HS-27A (cell line): ENCODE measurements around the gene FAM131B.
"Not testable (repeated sequence)": the region's sequence is repeated elsewhere in the genome, so short reads cannot be mapped to it uniquely, and the experiment has no call there.

Experiments
- DNase-seq: peaks from one replicate; pipeline ENCODE4 v3.0.0-alpha.2; 2012; ENCODE audit warnings: low read depth, missing footprints

The FAM131B gene

GRCh38 chr7:143394777-143395176 is 32.3 kb upstream of the FAM131B start:
- no peak for DNase-seq

GRCh38 chr7:143394068-143394467 is 31.6 kb upstream of the FAM131B start:
- no peak for DNase-seq

DNA sequence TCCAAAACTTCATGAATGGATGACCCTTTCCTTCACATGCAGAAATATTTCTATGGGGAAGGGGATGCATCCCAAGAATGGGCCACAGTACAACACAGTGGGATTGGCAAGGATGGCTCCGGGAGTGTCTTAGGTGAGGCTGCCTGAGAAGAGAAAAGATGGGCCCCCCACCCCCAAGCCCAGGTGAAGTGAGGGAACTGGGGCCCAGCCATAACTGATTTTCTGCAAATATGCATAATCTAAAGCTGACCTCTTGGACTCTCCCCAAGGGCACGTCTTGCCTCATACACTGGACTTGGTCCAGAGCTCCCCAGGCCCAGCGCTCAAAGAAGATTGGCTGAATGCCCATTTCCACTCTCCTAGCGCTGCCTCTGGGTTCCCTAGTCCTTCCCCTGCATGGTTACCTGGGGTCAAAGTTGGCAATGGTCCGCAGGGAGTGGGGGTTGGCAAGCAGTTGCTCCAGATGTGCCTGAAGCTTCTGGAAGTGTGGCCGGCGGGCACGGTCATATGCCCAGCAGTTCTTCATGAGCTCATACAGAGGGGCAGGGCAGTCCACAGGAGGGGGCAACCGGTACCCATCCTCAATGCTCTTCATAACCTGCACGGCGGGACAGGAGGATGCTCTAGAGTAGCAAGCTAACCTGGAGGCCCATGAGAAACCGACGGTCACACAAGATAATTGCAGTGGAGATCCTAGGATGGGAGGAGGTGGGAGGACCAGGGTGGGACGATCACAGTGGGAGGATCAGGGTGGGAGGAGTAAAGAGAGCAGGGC is 30.9 kb upstream of the FAM131B start:
- DNase-seq, result no peak

- no peak for DNase-seq
Measured at GRCh38 chr7:143392875-143393266, 30.4 kb upstream of the FAM131B start.

DNA sequence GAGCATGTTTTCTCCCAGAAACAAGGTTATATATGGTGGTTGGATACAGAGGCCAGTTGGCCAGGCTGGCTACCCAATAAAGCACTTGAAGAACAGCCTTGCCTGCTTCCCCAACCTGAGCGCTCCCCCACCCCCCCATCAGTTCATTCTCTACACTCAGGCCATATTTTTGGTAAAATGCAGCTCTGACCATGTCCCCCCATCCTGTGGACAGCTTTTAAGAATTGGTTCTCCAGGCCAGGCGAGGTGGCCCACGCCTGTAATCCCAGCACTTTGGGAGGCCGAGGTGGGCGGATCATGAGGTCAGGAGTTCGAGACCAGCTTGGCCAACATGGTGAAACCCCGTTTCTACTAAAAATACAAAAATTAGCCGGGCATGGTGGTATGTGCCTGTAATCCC is 29.9 kb upstream of the FAM131B start:
- not testable (repeated sequence) for DNase-seq

- DNase-seq, result no peak
Measured at GRCh38 chr7:143391462-143392404, 29.2 kb upstream of the FAM131B start.

DNA sequence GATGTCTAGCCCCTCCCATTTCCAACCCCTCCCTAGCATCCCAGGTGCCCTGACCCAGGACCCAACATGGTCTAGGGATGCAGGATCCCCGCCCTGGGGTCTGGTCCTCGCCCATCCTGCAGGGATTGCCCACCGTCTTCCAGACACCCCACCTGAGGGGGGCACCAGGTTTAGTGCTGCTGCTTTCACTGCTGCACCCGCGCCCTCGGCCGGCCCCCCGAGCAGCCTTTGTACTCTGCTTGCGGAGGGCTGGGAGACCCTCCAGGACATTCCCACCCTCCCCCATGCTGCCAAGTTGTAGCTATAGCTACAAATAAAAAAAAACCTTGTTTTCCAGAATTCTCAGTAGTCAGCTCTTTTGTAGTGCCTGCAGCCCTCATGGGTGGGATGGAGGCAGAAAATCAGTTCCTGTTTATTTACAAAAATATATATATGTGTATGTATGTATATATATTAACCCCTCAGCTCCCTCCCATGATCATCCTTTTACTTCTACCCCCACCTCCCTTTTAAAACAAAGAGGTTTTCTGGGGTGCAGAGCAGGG is 28.3 kb upstream of the FAM131B start:
- no peak for DNase-seq

DNA sequence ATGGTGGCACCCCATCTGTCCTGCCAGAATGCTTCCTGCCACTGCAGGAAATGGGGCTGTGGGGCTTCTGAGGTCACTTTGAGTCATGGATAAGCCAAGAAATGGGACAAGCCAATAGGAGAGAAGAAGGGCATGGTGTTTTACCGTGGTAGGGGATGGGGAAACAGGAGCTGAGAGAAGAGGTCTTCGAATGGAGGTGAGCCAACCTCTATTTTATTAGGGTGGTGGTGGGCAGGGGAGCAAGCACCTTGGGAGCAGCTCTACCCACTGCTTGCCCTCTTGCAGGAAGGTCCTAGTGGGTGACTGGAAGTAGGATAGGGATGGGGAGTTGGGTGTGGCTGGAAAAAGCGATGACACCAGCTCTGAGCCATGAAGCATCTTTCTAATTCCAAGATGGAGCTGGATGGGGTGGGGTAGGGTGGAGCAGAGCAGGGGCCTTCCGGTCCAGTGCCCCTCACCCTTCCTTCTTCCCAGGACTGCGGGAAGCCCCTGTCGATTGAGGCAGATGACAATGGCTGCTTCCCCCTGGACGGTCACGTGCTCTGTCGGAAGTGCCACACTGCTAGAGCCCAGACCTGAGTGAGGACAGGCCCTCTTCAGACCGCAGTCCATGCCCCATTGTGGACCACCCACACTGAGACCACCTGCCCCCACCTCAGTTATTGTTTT is 27.7 kb upstream of the FAM131B start:
- DNase-seq, result no peak

DNA sequence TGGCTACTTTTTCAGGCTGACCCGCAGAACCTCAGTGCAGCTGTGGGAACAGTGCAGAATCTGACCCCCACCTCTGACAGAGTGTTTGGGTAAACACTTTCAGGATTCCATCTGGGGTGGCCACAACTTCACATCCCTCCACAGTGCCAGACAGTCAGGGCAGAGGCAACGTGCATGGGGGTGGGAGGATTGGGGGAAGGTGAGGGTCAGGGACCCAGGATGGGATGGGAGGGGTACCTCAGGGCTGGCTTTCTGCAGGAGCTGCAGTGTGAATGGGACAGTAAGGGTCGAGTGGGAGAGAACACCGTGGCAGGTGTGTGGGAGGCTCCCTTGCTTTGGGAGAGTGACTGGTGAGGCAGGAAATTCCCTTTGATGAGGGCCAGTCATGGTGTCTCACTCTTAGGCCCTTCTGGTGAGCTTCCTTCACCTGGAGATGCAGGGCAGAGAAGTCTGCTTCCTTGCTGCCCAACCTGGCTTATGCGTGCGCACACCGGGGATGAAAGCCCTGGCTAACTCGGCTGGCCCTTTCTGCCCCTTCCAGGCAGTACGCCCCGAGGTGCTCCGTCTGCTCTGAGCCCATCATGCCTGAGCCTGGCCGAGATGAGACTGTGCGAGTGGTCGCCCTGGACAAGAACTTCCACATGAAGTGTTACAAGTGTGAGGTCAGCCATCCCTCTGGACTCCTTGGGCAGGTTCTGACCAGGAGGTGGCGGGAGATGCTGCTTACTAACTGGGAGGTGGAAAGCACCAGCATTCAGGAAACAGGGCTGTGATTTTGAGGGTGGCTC is 27.0 kb upstream of the FAM131B start:
- no peak for DNase-seq

DNA sequence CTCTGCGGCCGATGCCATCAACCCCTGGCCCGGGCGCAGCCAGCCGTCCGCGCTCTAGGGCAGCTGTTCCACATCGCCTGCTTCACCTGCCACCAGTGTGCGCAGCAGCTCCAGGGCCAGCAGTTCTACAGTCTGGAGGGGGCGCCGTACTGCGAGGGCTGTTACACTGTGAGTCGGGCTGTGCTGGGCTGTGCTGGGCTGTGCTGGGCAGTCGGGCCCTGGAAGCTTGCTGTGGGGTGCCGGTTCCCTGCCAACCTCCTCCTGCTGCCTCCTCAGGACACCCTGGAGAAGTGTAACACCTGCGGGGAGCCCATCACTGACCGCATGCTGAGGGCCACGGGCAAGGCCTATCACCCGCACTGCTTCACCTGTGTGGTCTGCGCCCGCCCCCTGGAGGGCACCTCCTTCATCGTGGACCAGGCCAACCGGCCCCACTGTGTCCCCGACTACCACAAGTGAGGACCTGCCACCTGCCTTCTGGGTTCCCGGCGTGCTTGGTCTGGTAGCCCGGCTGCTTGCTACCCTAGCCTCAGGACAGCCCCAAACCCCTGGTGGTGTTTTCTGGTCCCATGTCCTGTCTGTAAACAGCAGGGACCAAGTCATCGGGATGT is 26.1 kb upstream of the FAM131B start:
- DNase-seq, result no peak

DNA sequence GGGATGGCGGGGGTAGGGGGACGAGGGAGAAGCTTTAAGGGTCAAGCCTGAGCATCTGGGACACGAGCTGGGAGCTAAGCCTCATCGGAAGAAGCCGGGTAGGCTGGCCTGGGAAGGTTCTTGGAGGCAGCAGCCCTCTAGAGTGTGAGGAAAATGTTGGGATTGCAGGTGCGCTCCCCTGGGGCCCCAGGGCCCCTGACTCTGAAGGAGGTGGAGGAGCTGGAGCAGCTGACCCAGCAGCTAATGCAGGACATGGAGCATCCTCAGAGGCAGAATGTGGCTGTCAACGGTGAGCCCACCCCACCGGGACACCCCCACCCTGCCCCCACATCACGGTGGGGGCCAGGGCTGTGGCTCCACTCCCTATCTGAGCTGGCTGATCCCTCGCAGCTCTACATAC is 25.5 kb upstream of the FAM131B start:
- no peak for DNase-seq

DNA sequence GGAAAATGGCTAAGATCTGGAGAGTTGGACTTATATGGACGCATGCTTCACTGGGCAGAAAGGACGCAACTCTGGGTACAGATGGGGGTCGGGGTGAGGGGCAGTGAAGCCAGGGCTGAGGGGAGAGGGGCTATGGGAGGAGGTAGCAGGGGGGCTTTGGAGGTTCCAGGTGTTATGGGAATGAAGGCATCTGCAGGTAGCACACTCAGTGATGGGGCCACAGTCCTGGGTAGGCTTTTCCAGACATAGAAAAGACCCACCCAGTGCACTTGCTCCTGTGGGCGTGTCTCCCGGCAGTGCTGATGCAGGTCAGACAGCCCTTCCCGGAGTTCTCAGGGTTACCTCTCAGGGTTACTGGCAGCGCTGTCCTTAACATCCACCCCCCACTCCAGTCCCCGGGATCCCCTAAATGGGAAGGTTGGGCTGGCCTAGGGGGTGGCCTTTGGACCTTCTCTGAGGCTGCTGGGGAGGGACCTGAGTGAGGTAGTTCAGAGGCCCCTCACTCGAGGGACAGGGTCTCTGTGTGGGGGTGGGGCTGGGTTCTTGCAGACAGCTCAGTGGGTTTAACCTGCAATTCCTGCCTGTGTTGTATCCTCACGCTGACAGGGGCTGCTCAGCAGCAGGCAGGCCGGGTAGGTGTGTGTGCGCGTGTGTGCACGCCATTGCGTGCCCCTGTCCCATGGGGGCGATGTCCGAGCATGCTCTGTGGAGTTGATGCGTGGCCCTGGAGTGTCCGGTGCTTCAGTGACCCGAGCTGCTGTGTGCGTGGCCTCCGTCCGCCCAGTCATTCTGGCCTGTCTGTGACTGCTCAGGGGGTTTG is 24.9 kb upstream of the FAM131B start:
- no peak for DNase-seq

DNA sequence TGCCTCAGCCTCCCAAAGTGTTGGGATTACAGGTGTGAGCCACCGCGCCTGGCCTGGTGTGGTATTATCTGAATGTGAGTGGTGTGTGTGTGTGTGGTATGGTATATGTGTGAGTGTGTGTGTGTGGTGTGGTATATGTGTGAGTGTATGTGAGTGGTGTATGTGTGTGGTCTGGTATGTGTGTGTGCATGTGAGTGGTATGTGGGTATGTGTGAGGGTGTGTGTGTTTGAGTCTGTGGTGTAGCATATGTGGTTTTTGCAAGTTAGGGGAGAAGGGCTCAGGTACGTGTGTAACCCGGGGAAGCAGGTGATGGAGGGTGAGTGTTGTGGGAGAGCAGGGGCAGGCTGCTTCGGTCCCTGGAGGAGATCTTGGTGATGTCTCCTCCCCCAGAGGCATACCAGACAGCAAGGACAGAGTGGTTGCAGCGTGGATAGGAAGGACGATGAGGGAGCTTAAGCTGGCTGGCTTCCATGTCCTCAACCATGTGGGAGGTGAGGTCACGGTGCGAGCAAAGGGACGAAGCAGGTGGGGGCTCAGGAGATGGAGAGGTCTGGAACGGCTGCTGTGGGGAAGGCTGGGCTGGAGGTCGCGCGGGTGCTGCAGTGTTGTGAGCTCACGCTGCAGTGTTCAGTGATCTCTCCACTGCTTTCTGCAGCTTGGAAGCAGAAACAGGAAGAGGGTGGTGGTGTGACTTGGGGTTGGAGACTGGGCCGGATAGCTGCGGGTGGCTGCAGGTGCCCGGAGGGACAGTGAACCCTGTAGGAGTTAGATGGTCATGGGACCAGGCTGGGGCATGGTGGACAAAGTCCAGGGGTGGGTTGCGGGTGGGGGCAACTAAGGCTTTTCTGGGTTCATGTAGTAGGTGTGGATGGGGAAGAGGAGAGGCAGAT is 23.6 kb upstream of the FAM131B start:
- no peak for DNase-seq

GRCh38 chr7:143384661-143385631 is 22.4 kb upstream of the FAM131B start:
- no peak for DNase-seq

DNA sequence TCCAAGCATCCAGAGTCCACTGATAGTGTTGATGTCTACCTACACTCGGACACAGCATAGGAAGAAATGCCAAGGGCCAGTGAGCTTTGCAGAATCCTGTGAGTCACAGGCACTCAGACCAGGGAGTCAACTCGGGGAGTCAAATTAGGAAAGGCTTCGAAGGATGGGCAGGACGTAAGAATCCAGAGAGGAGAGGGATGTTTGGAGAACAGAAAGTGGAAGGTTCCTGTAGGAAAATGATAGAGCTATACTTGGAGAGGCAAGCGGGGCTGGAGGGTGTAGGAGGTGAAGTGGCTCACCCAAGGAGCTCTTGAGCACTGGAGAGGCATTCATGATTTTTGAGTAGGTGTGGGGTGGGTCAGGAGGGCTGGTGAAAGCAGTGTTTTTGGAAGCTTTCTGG is 21.6 kb upstream of the FAM131B start:
- DNase-seq, result no peak

GRCh38 chr7:143383642-143383957 is 21.1 kb upstream of the FAM131B start:
- no peak for DNase-seq

DNA sequence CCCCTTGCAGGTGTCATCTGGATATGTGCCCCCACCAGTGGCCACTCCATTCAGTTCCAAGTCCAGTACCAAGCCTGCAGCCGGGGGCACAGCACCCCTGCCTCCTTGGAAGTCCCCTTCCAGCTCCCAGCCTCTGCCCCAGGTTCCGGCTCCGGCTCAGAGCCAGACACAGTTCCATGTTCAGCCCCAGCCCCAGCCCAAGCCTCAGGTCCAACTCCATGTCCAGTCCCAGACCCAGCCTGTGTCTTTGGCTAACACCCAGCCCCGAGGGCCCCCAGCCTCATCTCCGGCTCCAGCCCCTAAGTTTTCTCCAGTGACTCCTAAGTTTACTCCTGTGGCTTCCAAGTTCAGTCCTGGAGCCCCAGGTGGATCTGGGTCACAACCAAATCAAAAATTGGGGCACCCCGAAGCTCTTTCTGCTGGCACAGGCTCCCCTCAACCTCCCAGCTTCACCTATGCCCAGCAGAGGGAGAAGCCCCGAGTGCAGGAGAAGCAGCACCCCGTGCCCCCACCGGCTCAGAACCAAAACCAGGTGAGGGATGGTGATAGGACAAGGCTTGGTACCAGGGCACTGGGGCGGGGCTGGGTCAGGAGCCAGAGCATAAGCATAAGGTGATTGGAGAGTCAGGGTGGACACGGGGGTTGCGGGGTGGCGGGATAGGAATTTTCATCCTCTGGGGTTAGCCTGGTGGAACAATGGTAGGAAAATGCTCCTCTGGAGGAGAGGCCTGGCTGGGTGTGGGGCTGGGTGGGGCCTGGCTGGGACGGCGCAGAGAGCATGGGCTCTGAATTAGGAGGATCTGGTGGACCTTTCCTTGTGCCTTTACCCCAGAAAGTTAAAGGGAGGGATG is 20.5 kb upstream of the FAM131B start:
- DNase-seq, result no peak
